HTR-8/SVneo (cell line): ENCODE data around the gene PTPRM.
"Not testable (repeated sequence)": the region's sequence is repeated elsewhere in the genome, so short reads cannot be mapped to it uniquely, and the experiment has no call there.

Source experiments
- DNase-seq: peaks from one replicate; pipeline ENCODE4 v3.0.0; 2011; ENCODE audit warnings: low spot score, mixed read lengths; ENCODE audit not compliant: insufficient read length
- FAIRE-seq: peaks from 2 replicates; lab custom pipeline; 2011; peaks lifted over from hg19 to GRCh38; lab: Jason Lieb, UNC

Gene PTPRM

DNA sequence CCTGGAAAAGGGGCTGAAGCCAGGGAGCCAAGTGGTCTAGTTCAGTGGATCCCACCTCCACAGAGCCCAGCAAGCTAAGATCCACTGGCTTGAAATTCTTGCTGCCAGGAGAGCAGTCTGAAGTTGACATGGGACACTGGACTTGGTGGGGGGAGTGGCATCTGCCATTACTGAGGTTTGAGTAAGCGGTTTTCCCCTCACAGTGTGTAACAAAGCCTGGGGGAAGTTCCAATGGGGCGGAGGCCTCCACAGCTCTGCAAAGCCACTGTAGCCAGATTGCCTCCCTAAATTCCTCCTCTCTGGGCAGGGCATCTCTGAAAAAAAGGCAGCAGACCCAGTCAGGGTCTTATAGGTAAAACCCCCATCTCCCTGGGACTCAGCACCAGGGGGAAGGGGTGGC lies 144.4 kb downstream of the PTPRM start:
- no peak for DNase-seq

DNA sequence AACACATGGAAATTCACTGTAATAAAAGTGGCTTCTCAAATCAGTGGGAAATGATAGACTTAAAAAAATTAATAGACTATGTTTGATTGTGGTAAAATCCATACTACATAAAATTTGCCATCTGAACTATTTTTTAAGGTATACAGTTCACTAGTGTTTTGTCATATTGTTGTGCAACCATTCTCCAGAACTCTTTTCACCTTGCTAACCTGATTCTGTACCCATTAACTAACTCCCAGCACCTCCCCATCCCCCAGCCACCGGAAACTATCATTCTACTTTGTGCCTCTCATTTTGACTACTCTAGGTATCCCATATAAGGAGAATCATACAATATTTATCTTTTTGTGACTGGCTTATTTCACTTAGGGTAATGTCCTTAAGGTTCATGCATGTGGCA lies 153.3 kb downstream of the PTPRM start:
- no peak for DNase-seq
- FAIRE-seq, result no peak

More for the DNA sequence above, 144.4 kb downstream of the PTPRM start:
- no peak for FAIRE-seq

DNA sequence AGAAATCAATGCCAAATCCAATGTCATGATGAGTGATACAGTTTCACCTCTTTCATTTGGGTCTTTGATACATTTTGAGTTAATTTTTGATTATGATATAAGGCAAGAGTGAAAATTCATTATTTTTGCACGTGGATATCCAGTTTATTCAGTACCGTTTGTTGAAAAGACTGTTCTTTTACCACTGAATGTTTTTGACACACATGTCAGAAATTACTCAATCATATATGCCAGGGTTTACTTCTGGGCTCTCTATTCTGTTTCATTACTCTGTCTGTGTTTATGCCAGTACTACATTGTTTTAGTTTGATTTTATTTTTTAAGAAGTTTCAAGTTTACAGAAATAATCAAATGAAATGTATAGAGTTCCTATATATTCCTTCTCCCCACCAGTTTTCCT lies 154.4 kb downstream of the PTPRM start:
- FAIRE-seq (no peak), DNase-seq (no peak)

DNA sequence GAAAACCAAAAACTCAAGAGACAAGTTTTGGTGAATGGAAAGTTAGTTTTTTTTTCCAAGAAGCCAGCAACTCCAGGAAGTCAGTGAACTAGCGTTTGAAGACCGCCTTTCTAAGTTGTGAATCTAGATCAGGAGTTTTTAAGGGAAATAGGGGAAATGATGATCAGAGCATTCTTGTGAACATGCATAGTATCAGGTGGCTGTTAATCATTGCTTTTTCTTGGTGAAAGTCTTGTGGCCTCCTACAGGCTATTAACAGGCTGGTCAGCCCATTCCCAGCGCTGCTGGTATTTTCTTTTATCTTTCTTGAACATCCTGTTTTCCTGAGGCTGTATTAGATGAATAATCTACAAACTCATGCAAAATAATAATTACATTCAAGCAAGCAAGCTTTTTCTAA lies 155.8 kb downstream of the PTPRM start:
- FAIRE-seq (no peak), DNase-seq (no peak)

DNA sequence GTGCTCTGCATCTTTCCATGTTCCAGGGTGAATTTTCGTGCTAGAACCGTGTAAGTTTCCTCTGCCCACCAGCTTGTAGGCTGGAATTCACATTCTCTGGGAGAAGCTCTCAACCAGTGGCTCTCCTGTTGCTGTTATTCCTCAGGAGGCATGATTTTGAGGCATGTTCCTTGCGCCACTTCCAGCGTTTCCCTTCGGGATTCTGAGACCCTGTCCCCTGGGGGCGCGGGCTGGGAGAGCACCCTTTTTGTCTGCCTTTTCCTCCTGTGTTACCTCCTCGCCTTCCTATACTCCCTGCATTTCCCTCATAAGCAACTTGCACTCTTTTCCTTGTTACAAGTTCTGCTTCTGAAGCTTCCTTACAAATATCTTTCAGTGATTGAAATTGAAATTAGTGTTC lies 156.4 kb downstream of the PTPRM start:
- FAIRE-seq (no peak), DNase-seq (no peak)

DNA sequence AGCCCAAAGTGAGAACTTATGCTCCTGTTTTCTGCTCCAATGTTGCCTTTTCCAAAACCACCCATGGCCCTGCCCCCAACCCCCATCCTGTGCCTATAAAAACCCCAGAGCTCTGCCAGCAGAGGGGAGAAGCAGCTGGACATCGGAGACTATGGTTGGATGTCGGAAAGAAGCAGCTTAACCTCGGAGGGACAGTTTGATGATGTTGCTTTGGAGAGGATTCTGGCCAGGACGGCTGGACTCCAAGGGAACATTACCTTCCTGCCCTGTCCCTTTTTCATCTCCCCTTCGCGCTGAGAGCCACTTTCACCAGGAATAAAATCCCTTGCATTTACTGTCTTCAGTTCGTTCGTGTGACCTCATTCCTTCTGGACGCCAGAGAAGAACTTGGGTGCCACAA lies 158.4 kb downstream of the PTPRM start:
- FAIRE-seq, result no peak

DNA sequence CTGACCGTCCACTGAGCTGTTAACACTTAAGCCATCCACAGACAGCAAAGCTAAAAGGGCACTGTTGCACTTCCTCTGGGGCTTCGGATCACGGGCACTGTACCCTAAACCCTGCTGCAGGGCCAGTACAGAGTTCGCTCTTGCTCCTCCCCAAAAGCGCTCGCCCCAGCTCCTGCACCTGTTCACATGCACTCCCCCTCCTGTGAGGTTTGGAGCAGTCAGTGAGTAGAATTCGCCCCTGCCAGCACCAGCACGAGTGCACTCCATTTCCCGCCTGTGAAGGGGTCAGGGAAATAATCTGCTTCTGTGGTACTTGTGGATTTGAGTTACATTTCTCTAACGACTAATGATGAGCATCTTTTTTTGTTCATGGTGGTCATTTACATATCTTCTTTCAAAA lies 158.8 kb downstream of the PTPRM start:
- FAIRE-seq (no peak), DNase-seq (no peak)

More for the DNA sequence above, 158.4 kb downstream of the PTPRM start:
- no peak for DNase-seq

DNA sequence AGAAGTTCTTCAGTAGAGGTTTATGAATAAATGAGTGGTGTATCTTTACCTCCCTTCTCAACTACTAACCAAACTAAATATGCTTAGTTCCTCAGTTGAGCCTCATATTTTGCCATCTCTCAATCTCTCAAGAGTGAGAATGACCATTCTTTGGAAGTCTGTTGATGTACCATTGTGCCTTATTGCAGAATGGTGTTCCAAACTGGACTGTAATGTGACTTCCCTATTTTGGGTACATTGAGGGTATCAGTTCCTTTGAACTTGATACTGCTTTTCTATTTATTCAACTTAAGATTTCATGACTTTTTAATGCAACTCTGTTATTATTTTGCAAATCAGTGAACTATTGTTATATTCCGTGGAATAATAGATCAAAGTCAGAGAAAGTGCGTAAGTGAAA lies 159.4 kb downstream of the PTPRM start:
- no peak for DNase-seq
- no peak for FAIRE-seq

DNA sequence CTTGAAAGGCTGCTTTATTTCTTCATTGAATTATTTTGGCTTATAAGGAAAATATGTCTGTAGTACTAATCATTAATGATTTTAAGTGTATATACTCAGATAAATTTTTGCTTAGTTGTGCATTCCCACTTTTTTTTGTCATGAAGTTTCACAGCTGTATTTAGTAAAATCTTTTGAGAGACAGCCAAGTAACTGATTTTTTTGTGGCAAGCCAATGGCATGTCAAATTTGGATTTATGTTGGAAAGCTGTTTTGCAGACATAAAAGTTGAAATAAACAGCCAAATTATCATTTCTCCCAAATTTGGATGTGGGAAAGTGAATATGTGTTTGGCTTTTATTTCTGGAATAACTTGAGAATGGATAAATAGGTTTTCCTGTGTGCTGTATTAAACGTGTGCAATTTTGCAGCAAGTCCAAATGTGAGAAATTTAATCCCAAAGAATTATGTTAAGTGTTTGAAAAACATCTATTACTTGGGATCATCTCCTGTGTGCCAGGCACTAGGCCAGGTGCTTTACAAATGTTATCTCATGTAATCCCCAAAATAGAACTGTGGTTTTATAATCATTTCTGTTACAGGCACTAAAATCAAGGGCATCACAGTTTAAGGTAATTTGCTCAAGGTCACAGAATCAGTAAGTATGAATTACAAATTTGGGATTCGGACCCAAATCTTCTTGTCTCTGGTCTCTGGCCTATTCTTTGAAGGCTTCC lies 160.4 kb downstream of the PTPRM start:
- DNase-seq, result no peak
- FAIRE-seq, result no peak

DNA sequence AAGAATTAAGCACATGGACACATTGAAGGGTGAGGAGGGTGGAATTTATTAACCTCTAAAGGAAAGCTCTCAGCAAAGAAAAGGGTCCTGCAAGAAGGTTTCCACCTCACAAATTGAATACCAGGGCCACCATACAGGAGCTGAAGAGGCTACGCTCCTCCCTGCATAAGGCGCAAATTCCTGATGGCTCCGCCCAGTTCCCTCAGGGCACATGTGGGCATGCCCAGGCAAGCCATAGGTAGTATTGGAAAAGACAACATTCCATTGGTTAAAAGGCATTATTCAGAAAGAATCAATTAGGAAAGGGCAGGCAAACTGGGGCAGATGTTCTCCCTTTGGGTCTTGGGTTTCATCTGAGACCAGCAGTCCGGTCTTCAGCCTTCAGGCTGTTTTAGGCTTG lies 161.2 kb downstream of the PTPRM start:
- no peak for FAIRE-seq
- no peak for DNase-seq

DNA sequence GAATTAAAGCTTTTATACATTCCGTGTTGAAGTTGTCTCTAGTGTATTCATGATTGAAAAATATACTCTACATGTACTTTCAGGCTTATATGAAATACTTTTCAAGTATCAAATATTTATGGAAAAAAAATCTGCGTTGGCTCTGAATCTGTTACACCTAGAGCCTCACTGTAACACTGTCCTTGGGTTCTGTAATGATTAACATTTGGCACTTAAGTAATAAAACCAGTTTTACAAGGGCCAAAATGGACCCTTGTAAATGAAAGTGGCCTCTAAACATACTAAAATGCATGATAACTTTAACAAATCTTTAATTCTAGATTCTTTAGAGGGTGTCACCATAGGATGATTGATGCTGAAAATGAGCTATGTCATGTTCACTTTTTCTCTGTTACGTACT lies 162.8 kb downstream of the PTPRM start:
- no peak for FAIRE-seq
- DNase-seq, result no peak

DNA sequence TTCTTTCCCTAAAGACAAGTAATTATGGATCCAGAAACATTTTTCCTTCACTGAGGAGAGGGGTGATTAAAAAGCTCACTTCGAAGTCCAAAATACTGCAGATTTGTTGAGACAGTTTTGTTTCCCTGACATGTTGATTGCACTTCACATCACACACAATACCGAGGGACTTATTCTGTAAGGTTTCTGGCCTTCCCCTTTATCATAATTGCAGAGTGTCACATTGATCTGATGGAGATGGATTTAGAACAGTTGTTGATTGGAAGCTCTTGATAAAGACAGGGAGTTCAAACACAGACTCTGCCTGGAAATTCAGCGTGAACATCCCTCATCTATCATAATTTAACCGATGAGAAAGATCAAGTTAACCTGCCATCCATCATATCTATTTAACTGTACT lies 163.6 kb downstream of the PTPRM start:
- FAIRE-seq (no peak), DNase-seq (no peak)

DNA sequence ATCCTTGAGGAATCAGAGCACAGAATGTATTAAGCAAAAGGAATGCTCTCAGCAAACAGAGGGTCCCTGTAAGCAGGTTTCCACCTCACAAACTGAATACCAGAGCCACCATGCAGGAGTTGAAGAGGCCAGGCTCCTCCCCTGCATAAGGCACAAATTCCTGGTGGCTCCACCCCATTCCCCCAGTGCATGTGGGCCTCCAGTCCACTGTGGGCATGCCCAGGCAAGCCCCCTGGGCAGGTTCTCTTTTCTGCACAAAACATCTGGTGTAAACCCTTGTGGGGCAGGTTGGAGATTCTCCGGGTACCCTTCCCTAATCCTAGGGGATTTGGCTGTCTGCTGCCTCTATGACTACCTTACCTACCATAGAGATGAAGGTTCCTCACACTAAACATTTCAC lies 166.5 kb downstream of the PTPRM start:
- no peak for FAIRE-seq
- DNase-seq, result no peak

DNA sequence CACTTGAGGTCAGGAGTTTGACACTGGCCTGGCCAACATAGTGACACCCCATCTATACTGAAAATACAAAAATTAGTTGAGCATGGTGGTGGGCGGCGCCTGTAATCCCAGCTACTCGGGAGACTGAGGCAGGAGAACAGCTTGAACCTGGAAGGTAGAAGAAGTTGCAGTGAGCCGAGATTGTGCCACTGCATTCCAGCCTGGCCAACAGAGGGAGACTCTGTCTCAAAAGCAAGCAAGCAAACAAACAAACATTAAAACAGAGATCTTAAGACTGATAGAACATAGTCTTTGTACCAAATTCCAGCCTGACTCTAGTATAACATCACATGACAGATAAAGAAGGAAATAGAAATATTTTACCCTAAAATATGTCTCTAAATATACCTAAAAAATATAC lies 168.1 kb downstream of the PTPRM start:
- no peak for DNase-seq
- no peak for FAIRE-seq

DNA sequence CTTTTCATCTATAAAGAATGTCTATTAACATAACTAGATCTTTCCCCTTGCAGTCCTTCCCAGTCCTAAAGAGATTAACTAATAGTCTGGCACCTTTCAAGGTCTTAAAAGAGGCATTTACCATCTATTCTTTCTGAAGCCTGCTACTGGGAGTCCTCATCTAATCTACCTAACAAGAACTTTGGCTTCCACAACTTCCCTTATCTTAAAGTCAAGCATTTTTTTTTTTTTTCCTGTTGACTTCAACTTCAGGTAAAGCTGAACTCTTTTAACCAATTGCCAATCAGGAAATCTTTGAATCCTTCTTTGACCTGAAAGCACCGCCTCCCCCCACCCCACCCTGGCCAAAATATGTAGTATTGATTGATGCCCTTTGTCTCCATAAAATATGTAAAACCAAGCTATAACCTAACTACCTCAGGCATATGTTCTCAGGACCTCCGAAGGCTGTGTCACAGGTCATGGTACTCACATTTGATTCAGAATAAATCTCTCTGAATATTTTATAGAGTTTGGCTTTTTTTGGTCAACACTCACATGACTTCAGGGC lies 168.6 kb downstream of the PTPRM start:
- FAIRE-seq (no peak), DNase-seq (no peak)

DNA sequence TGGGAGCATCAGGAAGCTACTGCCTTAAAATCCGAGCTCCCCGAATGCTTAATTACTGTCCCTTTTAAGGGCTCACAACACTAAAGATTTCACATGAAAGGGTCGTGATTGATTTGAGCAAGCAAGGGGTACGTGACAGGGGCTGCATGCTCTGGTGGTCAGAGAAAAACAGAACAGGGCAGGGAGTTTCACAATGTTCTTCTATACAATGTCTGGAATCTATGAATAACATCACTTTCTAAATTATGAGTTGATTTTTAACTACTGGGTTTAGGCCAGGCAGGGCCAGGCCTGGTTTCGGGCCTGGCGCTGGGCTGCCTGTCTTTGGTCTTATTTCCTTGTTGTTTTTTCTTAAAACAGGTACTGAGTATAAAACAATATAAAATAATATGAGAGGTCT lies 169.4 kb downstream of the PTPRM start:
- not testable (repeated sequence) for DNase-seq, FAIRE-seq

DNA sequence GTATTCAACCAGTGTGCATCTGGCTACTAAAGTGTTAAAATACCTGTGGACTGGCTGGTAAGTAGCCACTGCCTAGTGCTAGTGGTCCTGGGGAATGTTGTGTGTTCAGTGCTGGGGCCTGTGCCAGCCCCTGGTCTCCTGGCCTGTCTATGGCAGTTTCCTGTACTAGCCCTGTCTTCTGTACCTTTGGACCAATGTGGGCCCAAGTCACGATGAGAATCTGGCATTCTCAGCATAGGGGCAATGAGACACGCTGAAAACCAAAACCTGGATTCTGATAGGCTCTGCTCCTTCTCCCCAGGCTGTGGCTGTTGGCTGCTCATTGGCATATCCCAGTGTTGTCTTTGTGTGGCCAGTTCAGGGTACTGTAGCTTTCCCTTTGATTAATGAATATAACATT lies 170.4 kb downstream of the PTPRM start:
- DNase-seq, result no peak
- no peak for FAIRE-seq

DNA sequence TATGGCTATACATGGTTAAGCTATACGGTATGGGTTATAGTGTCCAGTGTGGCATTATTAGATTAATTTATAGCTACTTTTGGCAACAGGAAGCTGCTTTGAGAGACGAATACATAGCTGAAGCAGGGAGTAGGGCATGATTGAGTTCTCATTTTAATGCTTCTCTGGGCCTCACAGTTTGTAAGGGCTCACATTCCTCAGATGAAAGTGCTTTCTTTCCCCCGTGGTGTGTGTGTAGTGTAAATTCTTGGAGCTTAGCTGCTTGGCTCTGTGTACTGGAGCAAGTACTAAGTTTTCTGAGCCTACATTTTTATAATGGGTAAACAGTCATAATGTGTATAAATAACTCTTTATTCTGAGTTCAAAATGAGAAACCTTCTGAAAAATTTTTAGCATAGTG lies 173.7 kb downstream of the PTPRM start:
- DNase-seq (no peak), FAIRE-seq (no peak)

DNA sequence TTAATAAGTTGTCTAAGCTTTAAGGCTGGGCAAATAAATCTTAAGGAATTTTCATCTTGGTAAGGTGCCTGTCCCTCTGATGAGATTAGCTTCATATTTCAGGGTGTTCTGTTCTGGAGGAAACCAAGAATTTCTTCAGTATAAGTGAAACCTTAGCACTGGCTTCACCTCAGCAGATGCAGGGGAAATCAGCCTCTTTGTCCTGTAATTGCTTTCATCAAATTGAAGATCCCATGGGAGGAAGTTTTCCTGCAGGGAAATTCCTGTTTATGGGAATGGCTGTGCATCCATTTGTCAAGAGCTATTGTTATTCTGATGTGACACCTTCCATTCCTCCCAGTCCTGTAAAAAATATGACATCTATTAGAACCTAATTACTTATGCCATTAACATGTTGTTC lies 174.5 kb downstream of the PTPRM start:
- DNase-seq (no peak), FAIRE-seq (no peak)

DNA sequence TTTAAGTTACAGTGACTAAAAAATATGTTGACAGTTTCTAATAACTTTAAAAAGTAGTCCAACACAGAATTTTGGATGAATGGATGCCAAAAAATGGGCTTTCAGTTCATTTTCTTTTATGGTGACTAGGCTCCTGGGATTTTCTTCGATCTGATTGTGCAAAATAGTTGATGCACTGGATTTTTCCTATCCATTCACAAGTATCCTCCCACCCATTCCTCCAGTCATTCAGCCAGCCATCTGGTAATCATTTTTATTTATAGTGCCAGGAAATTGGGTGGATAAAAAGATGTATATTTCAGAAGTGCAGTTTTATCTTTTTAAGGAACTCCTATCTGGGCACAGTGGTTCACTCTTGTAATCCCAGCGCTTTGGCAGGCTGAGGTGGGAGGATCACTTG lies 175.1 kb downstream of the PTPRM start:
- DNase-seq, result no peak
- no peak for FAIRE-seq

DNA sequence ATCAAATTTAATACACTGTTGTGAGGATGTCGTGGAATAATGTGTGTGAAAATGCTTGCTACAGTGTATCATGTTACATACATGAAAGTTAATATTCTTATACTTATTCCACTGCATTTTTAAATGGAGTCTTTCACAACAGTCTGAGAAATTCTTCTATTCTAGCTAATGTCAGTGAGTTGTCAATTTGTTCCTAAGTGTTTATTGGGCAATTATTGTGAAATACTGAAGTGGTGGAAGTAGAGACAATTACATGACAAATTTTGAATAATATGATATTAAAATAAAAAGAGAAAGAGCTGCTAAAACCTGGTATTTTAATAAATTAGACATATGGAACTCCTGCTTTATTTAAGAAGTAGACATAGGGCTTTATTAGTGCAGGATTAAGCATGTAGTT lies 176.1 kb downstream of the PTPRM start:
- FAIRE-seq (no peak), DNase-seq (no peak)

DNA sequence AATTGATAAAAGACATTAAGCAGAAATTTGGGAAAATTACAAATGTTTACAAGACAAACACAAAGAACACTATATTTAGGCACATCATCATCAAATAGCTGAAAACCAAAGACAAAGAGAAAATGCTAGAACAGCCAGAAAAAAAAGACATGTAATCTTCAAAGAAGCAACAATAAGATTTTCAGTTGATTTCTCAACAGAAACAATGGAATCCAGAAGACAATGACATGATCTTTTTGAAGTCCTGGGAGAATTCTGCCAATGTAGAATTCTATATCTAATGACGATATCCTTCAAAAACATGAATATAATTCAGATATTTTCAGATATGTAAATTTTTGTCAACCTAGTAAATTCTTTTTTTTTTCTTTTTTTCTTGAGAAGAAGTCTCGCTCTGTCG lies 179.0 kb downstream of the PTPRM start:
- DNase-seq (no peak), FAIRE-seq (no peak)
